Tibial nerve (tissue), 4 donors: ENCODE results near the gene KDM4C.

Source experiments
- EP300 ChIP-seq, 2 donors: sonication (generic); formaldehyde crosslinking; IDR thresholded peaks; one replicate each; pipeline ENCODE4 v1.6.1; 2017; ENCODE audit warnings: antibody characterized with exemption in 2 of 2, mild to moderate bottlenecking in 1 of 2
- POLR2A ChIP-seq, 2 donors: fragments of 450-650 bp; IDR thresholded peaks; one replicate each; pipeline ENCODE4 v1.6.1; 2017; ENCODE audit warnings: antibody characterized with exemption in 2 of 2, mild to moderate bottlenecking in 2 of 2, moderate library complexity in 2 of 2
- TF ChIP-seq, protein P1 (sequence below), 5 experiments: fragments of 200-600 bp in 3 of 5; fragments of 450-650 bp in 2 of 5; sonication (generic) in 3 of 5; IDR thresholded peaks; one replicate each; pipeline ENCODE4 v1.5.1; 2016 to 2019; ENCODE audit warnings: antibody characterized with exemption in 5 of 5, mild to moderate bottlenecking in 3 of 5, moderate library complexity in 2 of 5

DNA sequence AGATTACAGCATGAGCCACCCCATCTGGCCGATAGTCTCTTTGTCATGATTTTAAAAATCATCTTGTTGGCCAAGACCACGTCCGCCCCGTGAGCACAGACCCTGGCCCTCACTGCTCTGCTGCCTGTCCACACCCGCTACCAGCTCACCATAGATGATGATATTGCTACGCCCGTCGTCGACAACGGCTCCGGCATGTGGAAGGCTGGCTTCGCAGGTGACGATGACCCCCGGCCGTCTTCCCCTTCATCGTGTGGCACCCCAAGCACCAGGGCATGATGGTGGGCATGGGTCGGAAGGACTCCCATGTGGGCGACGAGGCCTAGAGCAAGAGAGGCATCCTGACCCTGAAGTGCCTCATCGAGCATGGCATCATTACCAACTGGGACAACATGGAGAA lies 76.5 kb downstream of the KDM4C start:
- TF ChIP-seq EP300 (IDR thresholded peaks at IDR 0.05) (no peak), POLR2A (IDR thresholded peaks at IDR 0.05) (no peak)
- TF ChIP-seq, protein P1, sequence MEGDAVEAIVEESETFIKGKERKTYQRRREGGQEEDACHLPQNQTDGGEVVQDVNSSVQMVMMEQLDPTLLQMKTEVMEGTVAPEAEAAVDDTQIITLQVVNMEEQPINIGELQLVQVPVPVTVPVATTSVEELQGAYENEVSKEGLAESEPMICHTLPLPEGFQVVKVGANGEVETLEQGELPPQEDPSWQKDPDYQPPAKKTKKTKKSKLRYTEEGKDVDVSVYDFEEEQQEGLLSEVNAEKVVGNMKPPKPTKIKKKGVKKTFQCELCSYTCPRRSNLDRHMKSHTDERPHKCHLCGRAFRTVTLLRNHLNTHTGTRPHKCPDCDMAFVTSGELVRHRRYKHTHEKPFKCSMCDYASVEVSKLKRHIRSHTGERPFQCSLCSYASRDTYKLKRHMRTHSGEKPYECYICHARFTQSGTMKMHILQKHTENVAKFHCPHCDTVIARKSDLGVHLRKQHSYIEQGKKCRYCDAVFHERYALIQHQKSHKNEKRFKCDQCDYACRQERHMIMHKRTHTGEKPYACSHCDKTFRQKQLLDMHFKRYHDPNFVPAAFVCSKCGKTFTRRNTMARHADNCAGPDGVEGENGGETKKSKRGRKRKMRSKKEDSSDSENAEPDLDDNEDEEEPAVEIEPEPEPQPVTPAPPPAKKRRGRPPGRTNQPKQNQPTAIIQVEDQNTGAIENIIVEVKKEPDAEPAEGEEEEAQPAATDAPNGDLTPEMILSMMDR (IDR thresholded peaks at IDR 0.05) = no peak
